Bronchial epithelial cell (primary cell): ENCODE data around the gene SEC31A. TPM values are rescaled to one million over a fixed set of nuclear protein-coding genes. Genes with fewer than 3 reads are reported as not detected.

Experiments
- DNase-seq: peaks from one replicate; pipeline ENCODE4 v3.0.0-alpha.2; 2010; ENCODE audit warnings: low read depth
- FAIRE-seq: peaks from 2 replicates; lab custom pipeline; 2011; peaks lifted over from hg19 to GRCh38; lab: Jason Lieb, UNC
- H3K27me3 ChIP-seq: 2 replicates; pipeline ENCODE4 v1.5.1; 2011; ENCODE audit warnings: low read length; ENCODE audit not compliant: control insufficient read depth, insufficient read depth
- H3K36me3 ChIP-seq: 2 replicates; pipeline ENCODE4 v1.5.1; 2011; ENCODE audit warnings: low read length; ENCODE audit not compliant: control insufficient read depth, insufficient read depth
- H3K4me3 ChIP-seq: 2 replicates; pipeline ENCODE4 v1.5.1; 2011; ENCODE audit warnings: mild to moderate bottlenecking, low read depth, low read length, control low read depth
- total RNA-seq: library from RNA; depleted of rRNA; stranded (reverse); fragments of >200 nt; gene quantifications from 2 replicates; pipeline ENCODE4 v1.2.1, GENCODE V29; 2014
- TF ChIP-seq, protein P1 (sequence below): IDR thresholded peaks from 2 replicates; pipeline ENCODE4 v1.5.1; 2011; ENCODE audit warnings: mild to moderate bottlenecking, moderate library complexity, low read length, control low read depth, inconsistent platforms; ENCODE audit not compliant: insufficient read depth, severe bottlenecking

SEC31A gene
- total RNA-seq, 1 donor from 2014 or later = 128 TPM

DNA sequence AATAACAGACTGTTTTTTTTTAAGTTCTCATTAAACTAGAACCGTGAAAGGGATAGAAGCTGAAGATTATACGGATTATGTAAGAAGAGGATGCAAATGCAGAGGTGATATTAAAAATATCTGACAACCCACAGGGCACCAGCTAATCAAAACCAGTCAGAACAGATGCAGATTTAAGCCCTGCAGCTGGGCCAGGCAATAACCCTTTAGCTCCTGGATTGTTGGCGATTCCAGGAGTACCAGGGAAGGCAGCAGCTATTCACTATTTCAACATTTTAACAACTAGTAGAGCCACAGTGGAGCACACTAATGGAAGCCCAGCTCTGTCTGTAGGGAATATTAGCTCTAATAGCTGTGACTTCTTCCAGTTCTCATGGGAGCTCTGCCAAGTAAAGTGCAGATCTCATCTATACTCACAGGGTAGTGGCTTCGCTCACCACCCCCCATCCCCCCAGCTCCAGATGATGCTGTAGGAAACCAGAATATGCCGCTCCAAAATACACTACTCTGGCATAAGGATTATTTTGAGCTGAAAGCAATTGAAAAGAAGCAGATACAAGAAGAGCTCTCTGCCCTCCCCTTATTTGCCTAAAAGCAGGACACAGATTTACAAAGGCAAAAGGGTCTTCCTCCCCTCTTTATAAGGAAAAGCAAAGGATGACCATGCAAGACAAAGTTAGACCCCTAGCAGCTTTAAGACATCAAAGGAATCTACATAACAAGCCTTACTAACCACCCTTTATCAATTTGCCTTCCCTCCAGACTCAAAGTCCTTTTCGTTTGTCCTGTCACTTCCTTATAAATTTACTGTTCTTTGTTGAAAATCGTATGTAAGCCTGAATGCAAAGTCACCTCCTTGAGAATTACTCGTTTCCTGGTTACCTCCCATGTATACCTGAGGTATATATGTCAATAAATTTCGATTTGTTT, 106.0 kb downstream of the SEC31A start:
- peak; percentile 30 for DNase-seq
- Histone ChIP-seq H3K27me3 (no peaks in the 10 kb centered on the region), H3K4me3 (no peak overlapping the region), H3K36me3 (no peaks in the 10 kb centered on the region)
- TF ChIP-seq, protein P1, sequence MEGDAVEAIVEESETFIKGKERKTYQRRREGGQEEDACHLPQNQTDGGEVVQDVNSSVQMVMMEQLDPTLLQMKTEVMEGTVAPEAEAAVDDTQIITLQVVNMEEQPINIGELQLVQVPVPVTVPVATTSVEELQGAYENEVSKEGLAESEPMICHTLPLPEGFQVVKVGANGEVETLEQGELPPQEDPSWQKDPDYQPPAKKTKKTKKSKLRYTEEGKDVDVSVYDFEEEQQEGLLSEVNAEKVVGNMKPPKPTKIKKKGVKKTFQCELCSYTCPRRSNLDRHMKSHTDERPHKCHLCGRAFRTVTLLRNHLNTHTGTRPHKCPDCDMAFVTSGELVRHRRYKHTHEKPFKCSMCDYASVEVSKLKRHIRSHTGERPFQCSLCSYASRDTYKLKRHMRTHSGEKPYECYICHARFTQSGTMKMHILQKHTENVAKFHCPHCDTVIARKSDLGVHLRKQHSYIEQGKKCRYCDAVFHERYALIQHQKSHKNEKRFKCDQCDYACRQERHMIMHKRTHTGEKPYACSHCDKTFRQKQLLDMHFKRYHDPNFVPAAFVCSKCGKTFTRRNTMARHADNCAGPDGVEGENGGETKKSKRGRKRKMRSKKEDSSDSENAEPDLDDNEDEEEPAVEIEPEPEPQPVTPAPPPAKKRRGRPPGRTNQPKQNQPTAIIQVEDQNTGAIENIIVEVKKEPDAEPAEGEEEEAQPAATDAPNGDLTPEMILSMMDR = no peak
- no peak for FAIRE-seq

DNA sequence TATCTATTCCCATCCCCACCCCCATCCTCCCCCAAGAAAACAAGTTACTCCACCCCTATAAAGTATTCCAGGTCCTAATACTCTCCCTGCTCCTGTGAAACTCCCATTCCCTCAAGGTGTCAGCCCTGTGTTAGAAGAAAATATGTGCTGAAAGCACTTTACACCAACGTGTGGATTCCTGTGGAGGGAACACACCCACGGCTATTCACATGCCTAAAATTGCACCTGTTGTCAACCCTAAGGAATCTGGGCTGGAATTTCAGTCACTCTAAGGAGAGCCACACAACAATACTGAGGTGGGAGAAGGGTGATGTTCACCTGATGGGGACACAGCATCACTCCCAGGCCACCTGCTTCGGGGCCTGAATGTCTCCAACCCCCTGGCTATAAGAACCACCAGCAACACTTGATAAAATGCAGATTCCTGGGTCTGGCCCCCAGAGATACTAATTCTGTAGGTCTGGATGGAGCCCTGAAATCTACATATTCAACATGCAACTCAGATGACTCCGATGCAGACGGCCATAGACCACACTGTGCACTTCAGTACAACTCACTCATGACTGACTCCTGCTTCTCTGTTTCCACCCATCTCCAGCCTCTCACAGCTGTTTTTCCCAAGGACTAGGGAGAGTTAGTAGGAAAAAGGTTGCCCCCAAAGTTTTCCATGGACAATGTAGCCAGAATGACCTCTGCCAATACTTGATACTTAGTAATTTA, 108.2 kb downstream of the SEC31A start:
- H3K27me3 ChIP-seq = no peaks in the 10 kb centered on the region
- DNase-seq (peak; percentile 29), FAIRE-seq (no peak)
- H3K36me3 ChIP-seq = no peaks in the 10 kb centered on the region
- TF ChIP-seq, protein P1 = no peak
- H3K4me3 ChIP-seq = no peak overlapping the region

DNA sequence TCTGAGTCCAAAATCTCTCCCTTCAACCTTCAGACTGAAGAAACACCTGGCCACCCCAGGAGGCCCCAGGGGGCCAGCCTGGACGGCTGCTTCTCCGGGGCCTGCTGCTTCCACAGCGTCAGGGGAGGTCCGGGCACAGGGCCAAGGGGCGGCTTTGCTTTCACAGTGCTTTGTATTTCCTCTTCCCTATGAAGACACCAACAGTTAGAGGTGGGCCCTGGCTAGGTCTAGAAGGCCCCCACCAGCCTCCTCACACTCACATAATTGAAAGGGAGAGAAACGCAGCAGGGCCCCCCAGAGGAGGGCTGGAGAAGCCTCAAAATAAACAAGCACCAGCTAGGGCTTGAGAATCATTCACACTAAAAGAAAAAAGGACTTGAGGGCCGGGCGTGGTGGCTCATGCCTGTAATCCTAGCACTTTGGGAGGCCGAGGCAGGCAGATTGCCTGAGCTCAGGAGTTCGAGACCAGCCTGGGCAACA, 110.2 kb downstream of the SEC31A start:
- peak; percentile 15 for DNase-seq
- TF ChIP-seq, protein P1 = no peak

DNA sequence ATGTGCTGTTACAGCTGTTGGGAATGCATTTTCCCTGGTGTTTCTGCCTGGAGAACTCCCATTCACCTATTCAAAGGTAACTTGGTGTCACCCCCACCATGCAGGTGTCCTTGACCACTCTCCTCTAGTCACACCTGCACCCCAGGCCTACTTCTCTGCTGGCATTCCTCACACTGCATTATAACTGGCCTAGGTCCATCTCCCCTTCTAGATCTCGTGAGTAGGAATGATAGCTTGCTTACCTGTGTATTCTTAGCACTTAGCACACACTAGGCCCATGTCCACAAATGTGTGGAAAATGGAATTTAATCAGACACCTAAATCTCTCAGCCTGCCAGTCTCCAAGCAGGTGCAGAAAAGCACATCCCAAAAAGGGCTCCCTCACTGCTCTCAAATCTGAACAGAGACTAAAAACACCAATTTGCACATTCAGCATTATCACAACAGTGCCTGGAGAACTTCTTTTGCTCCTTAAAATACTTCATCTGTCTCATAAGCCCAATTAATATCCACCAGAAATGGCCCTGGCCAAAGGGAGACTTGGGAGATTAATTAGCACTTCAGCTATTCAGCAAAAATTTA, 110.7 kb downstream of the SEC31A start:
- TF ChIP-seq, protein P1 = no peak
- DNase-seq (no peak), FAIRE-seq (no peak)
- Histone ChIP-seq H3K27me3 (no peaks in the 10 kb centered on the region), H3K4me3 (no peak overlapping the region), H3K36me3 (no peaks in the 10 kb centered on the region)

More for the DNA sequence above, 110.2 kb downstream of the SEC31A start:
- H3K36me3 ChIP-seq = no peaks in the 10 kb centered on the region
- H3K4me3 ChIP-seq = no peak overlapping the region
- no peaks in the 10 kb centered on the region for H3K27me3 ChIP-seq
- FAIRE-seq = no peak

DNA sequence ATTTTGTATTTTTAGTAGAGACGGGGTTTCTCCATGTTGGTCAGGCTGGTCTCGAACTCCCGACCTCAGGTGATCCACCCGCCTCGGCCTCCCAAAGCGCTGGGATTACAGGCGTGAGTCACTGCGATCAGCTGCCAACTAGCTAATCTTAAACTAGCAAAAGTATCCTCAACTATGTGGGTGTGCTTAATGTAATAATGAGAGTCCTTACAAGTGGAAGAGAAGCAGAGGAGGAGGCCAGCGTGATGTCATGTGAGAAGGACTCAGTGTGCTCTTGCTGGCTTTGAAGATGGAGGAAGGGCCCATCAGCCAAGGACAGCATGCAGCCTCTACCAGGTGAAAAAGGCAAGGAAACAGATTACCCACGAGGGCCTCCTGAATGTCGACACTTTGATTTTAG, 111.9 kb downstream of the SEC31A start:
- TF ChIP-seq, protein P1 = no peak
- Histone ChIP-seq H3K27me3 (no peaks in the 10 kb centered on the region), H3K4me3 (no peak overlapping the region), H3K36me3 (no peaks in the 10 kb centered on the region)
- no peak for DNase-seq
- no peak for FAIRE-seq
